Measurements from ENCODE around the gene TMEM233. TPM values are rescaled to one million over a fixed set of nuclear protein-coding genes. Genes with fewer than 3 reads are reported as not detected.

Gene TMEM233
- total RNA-seq, 1 experiment from 2014 or later: not detected

GRCh38 chr12:119686776-119687175 lies 93.2 kb downstream of the TMEM233 start:
- Histone ChIP-seq H3K9me2 (ENCODE audit: insufficient read depth) (no peaks in the 10 kb centered on the region), H4K20me1 (ENCODE audit: insufficient read depth) (no peaks in the 10 kb centered on the region), H3K4me2 (ENCODE audit: low read length) (no peak overlapping the region), H3K9me3 (ENCODE audit: control insufficient read depth in 1 of 2, insufficient read depth in 1 of 2, low read depth in 1 of 2, low read length in 2 of 2) (no peaks in the 10 kb centered on the region), H3K79me2 (ENCODE audit: insufficient read depth, low read length) (no peaks in the 10 kb centered on the region), H3K27me3 (ENCODE audit: insufficient read depth, low read length) (no peaks in the 10 kb centered on the region), H3K27ac (ENCODE audit: low read depth, low read length) (no peak overlapping the region), H3K9ac (ENCODE audit: low read length) (no peak overlapping the region), H3K4me1 (ENCODE audit: control insufficient read depth in 1 of 2, insufficient read depth in 2 of 2, low read length in 2 of 2) (no peaks in the 10 kb centered on the region), H3K36me3 (ENCODE audit: control insufficient read depth in 1 of 2, insufficient read depth in 2 of 2, low read length in 2 of 2) (peaks cover 9 to 18% of the 10 kb centered on the region in 2 experiments; a peak in 3 of 4 replicates), H3K4me3 (replicated peaks in 1 of 2; ENCODE audit: low read depth in 1 of 2, low read length in 2 of 2) (no peak overlapping the region), H2AFZ (ENCODE audit: low read depth, low read length, poor library complexity, severe bottlenecking) (no peak overlapping the region)
- DNase-seq (ENCODE audit: low read depth, low spot score) (no peak), ATAC-seq (no peak)
- ChIA-PET CTCF (interaction anchor here (1.9 kb wide), 1 partner anchor 9 kb away, joined by 6 read pairs; no protein-coding TSS in a partner anchor), POLR2A (no interaction called here), RAD21 (ENCODE audit: low non-redundant PET in 1 of 2, low total read pairs in 2 of 2, uncharacterized antibody in 2 of 2, unreplicated experiment in 2 of 2) (no interaction called here)
- TSS peak; percentile 15 for BruUV-seq (replicated peaks)
- intact Hi-C loops (cut with micrococcal nuclease): no loop called here
- TF ChIP-seq SP1 (IDR thresholded peaks at IDR 0.05; ENCODE audit: low read depth): no peak
- TF ChIP-seq ZBTB33 (IDR thresholded peaks at IDR 0.05; ENCODE audit: extremely low read depth, insufficient replicate concordance, low read length): no peak
- no peak for TF ChIP-seq REST (IDR thresholded peaks at IDR 0.05; ENCODE audit: low read depth)
- no peak for TF ChIP-seq MAX (IDR thresholded peaks at IDR 0.05)
- TF ChIP-seq ZNF274 (IDR thresholded peaks at IDR 0.05; ENCODE audit: low read depth, low read length): no peak
- TF ChIP-seq FOSL1 (IDR thresholded peaks at IDR 0.05; ENCODE audit: low read depth): no peak
- no peak for TF ChIP-seq JUND (IDR thresholded peaks at IDR 0.05)
- no peak for TF ChIP-seq SRF (IDR thresholded peaks at IDR 0.05; ENCODE audit: low read depth)
- no peak for TF ChIP-seq ATF3 (IDR thresholded peaks at IDR 0.05)
- no peak for TF ChIP-seq CBX3 (IDR thresholded peaks at IDR 0.05; ENCODE audit: low read depth)
- TF ChIP-seq ELF1 (IDR thresholded peaks at IDR 0.05; ENCODE audit: borderline replicate concordance, low read depth): no peak
